AG04450 (cell line): ENCODE data around the gene RAD51AP2. TPM values are rescaled to one million over a fixed set of nuclear protein-coding genes. Genes with fewer than 3 reads are reported as not detected.
A peak's percentile ranks its signal among the peaks of the same experiment; 100 is the strongest.
"Not testable (repeated sequence)": the region's sequence is repeated elsewhere in the genome, so short reads cannot be mapped to it uniquely, and the experiment has no call there.

Source experiments
- CTCF ChIA-PET: fragments of 300-600, 350-600 bp; formaldehyde crosslinking; extraction: SDS; loops from one replicate; lab custom pipeline; 2022; ENCODE audit warnings: antibody characterized with exemption, inconsistent platforms; lab: Charles Lee
- POLR2A ChIA-PET: fragments of 350-600 bp; formaldehyde crosslinking; extraction: SDS; loops from one replicate; lab custom pipeline; 2021; ENCODE audit warnings: antibody characterized with exemption, inconsistent platforms; lab: Yijun Ruan, JAX
- DNase-seq: peaks from one replicate; pipeline ENCODE4 v3.0.0-alpha.2; 2011; ENCODE audit warnings: low read depth, low spot score
- H3K27ac ChIP-seq: one replicate; pipeline ENCODE4 v1.5.1; 2012; ENCODE audit warnings: low read depth, low read length, control low read depth
- H3K27me3 ChIP-seq: one replicate; pipeline ENCODE4 v1.6.0; 2012; ENCODE audit warnings: low read length; ENCODE audit not compliant: control insufficient read depth, insufficient read depth
- H3K4me3 ChIP-seq: 2 replicates; pipeline ENCODE4 v1.5.1; 2011; ENCODE audit warnings: mild to moderate bottlenecking, low read depth, low read length, control low read depth
- H3K9me3 ChIP-seq: 2 replicates; pipeline ENCODE4 v1.5.1; 2012; ENCODE audit warnings: low read length; ENCODE audit not compliant: control insufficient read depth, insufficient read depth
- CTCF ChIP-seq: IDR thresholded peaks from 2 replicates; pipeline ENCODE4 v1.5.1; 2011; ENCODE audit warnings: low read depth, low read length, control low read depth, inconsistent platforms
- polyA minus RNA-seq: library from RNA; depleted of rRNA, polyadenylated mRNA; stranded (reverse); fragments of >200 nt; gene quantifications from 2 replicates; pipeline ENCODE4 v1.2.3, GENCODE V29; 2011; rRNA and poly(A)+ RNA removed
- polyA plus RNA-seq: library from polyadenylated mRNA; depleted of rRNA; stranded (reverse); fragments of >200 nt; gene quantifications from 2 replicates; pipeline ENCODE4 v1.2.3, GENCODE V29; 2011; rRNA removed

The RAD51AP2 gene
- polyA plus RNA-seq = not detected in 2 replicates
- polyA minus RNA-seq = not detected in 2 replicates

GRCh38 chr2:17518212-17519154 is at the start of gene RAD51AP2:
RAD51AP2 (minus strand) TSS chr2:17518440; CDS start chr2:17518415, 25 bp downstream.
- peak; percentile 43 for DNase-seq
- H3K27me3 ChIP-seq = no peaks in the 10 kb centered on the region
- peak within 1 kb of the TSS; percentile 62 for H3K4me3 ChIP-seq
- POLR2A ChIA-PET = no interaction called here
- no peak within 1 kb of the TSS for H3K27ac ChIP-seq
- H3K9me3 ChIP-seq = no peaks in the 10 kb centered on the region
- CTCF ChIA-PET = interaction anchor here (0.8 to 1.0 kb wide), 4 partner anchors 48 to 201 kb away, joined by 3 to 6 read pairs (median 4); no protein-coding TSS in a partner anchor
- TF ChIP-seq CTCF = no peak

- DNase-seq, POLR2A ChIA-PET, CTCF ChIA-PET, H3K4me3 ChIP-seq, H3K27ac ChIP-seq, H3K27me3 ChIP-seq, H3K9me3 ChIP-seq: not testable (repeated sequence)
These were observed 47.5 kb upstream of the RAD51AP2 start for GRCh38 chr2:17565726-17566125.

GRCh38 chr2:17558878-17559277 is 40.6 kb upstream of the RAD51AP2 start:
- ChIA-PET CTCF (interaction anchor here (1.0 kb wide), 1 partner anchor 112 kb away, joined by 3 read pairs; no protein-coding TSS in a partner anchor), POLR2A (no interaction called here)
- peaks cover 7% of the 10 kb centered on the region for H3K27me3 ChIP-seq
- H3K4me3 ChIP-seq = no peak overlapping the region
- TF ChIP-seq CTCF = no peak
- no peaks in the 10 kb centered on the region for H3K9me3 ChIP-seq
- H3K27ac ChIP-seq = no peak overlapping the region
- no peak for DNase-seq

GRCh38 chr2:17558053-17558452 is 39.8 kb upstream of the RAD51AP2 start:
- TF ChIP-seq CTCF = no peak
- H3K27ac ChIP-seq = no peak overlapping the region
- no peaks in the 10 kb centered on the region for H3K9me3 ChIP-seq
- H3K27me3 ChIP-seq = peaks cover 7% of the 10 kb centered on the region
- ChIA-PET CTCF (interaction anchor here (1.0 kb wide), 1 partner anchor 113 kb away, joined by 3 read pairs; no protein-coding TSS in a partner anchor), POLR2A (no interaction called here)
- no peak overlapping the region for H3K4me3 ChIP-seq
- DNase-seq = no peak

- CTCF ChIA-PET = interaction anchor here (1.0 kb wide), 1 partner anchor 114 kb away, joined by 3 read pairs; no protein-coding TSS in a partner anchor
- Histone ChIP-seq H3K9me3 (no peaks in the 10 kb centered on the region), H3K27me3 (peaks cover 7% of the 10 kb centered on the region), H3K4me3 (no peak overlapping the region), H3K27ac (no peak overlapping the region)
- no peak for TF ChIP-seq CTCF
- POLR2A ChIA-PET = no interaction called here
- DNase-seq = no peak
These were observed 39.4 kb upstream of the RAD51AP2 start for GRCh38 chr2:17557596-17557995.
